Measurements from ENCODE around the gene CASP8AP2.
"Not testable (repeated sequence)": the region's sequence is repeated elsewhere in the genome, so short reads cannot be mapped to it uniquely, and the experiment has no call there.

Gene CASP8AP2

GRCh38 chr6:89826029-89826528 lies 3.6 kb upstream of the CASP8AP2 start:
- no peak for DNase-seq

- DNase-seq = not testable (repeated sequence)
Measured at GRCh38 chr6:89828475-89828987, 1.1 kb upstream of the CASP8AP2 start.

GRCh38 chr6:89828988-89829471 lies 650 bp upstream of the CASP8AP2 start:
- no peak for DNase-seq

GRCh38 chr6:89830170-89830809 lies 610 bp downstream of the CASP8AP2 start:
- no peak for DNase-seq

- peak in 2 of 5 experiments; percentile 51 to 92 for DNase-seq
Measured at GRCh38 chr6:89834884-89835792, 5.5 kb downstream of the CASP8AP2 start.

- no peak for DNase-seq
Measured at GRCh38 chr6:89836639-89837222, 7.1 kb downstream of the CASP8AP2 start.

GRCh38 chr6:89840538-89840937 lies 10.9 kb downstream of the CASP8AP2 start:
- DNase-seq = no peak

DNA sequence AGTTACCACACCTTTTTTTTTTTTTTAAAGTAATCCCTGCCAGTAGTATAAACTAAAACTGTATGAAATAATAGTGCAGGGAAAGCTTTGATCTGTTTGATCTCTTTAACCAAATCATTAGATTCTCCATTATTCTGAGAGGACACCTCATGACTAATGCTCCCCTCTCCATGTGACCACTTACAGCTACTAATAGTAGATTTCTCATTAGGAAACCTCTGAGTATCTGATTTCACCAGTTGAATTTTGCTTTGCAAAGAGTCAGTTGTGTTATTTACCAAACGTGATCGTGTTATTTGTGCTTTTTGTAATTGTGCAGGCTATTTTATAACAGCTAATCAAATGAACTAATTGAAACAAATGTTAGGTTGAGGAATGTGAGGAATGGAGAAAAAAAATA lies 12.5 kb downstream of the CASP8AP2 start:
- DNase-seq = no peak

DNA sequence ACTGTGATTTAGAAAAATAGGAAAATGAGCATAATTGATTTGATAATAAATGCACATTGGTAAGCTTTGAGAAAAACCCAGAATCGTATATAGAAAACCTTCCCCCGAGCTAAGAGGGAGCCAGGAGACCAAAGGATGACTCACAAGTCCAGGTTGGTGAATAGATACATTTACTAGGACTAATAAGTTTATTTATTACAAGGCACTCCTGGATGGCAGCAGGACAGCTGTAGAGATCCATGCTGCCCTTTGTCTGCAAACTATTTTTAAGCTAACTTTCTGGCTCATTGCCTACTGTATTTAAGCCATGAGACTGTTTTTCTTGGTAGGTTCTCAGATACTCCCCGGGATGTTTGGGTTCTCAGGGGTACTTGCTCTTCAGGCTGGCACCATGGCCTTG lies 13.4 kb downstream of the CASP8AP2 start:
- no peak for DNase-seq

DNA sequence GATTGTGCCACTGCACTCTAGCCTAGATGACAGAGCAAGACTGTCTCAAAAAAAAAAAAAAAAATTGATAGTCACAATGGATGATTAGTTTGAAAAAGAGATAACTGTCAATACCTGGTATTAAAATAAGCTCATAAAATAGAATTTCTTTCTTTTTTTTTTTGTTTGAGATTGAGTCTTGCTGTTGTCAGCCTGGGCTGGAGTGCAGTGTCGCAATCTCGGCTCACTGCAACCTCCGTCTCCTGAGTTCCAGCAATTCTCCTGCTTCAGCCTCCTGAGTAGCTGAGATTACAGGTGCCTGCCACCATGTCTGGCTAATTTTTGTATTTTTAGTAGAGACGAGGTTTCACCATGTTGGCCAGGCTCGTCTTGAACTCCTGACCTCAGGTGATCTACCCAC lies 17.8 kb downstream of the CASP8AP2 start:
- DNase-seq = not testable (repeated sequence)

DNA sequence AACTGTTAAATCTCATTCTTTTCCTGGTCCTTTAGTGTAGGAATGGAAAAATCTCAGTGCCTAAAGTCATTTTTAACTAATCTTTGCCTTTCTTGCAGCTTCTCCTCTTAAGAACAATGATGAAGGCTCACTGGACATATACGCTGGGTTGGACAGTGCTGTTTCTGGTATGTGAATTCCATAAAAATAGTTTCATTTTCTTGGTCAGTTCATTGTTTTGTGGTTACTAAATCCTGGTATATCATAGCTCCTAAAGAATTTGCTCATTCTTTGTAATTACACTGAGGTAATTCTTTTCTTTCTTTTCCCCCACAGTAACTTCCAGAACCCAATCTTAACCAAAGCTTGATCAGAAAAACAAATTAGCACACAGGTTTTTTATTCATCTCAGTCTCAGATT lies 23.4 kb downstream of the CASP8AP2 start:
- DNase-seq = no peak

DNA sequence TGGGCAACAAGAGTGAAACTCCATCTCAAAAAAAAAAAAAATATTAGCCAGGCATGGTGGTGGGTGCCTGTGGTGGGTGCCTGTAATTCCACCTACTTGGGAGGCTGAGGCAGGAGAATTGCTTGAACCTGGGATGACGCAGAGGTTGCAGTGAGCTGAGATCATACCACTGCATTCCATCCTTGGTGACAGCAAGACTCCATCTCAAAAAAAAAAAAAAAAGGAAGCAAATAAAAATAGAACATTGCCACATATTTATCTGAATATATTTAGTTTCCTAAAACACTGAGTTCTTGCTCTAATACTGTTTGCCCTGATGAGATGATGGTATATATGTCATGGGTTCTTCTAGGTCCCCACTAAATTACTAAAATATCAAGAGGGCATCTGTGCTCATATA lies 28.4 kb downstream of the CASP8AP2 start:
- DNase-seq = no peak

- DNase-seq = peak in 1 of 5 experiments; percentile 88
Measured at GRCh38 chr6:89859744-89860143, 30.1 kb downstream of the CASP8AP2 start.

DNA sequence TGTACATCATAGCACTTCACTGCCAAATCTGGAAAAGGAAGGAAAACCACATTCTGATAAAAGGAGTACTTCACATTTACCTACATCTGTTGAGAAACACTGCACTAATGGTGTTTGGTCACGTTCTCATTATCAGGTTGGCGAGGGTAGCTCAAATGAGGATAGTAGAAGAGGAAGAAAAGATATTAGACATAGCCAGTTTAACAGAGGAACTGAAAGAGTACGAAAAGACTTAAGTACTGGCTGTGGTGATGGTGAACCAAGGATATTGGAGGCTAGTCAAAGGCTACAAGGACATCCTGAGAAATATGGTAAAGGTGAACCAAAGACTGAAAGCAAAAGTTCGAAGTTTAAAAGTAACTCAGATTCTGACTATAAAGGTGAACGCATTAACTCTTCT lies 32.6 kb downstream of the CASP8AP2 start:
- peak in 1 of 5 experiments; percentile 36 for DNase-seq

DNA sequence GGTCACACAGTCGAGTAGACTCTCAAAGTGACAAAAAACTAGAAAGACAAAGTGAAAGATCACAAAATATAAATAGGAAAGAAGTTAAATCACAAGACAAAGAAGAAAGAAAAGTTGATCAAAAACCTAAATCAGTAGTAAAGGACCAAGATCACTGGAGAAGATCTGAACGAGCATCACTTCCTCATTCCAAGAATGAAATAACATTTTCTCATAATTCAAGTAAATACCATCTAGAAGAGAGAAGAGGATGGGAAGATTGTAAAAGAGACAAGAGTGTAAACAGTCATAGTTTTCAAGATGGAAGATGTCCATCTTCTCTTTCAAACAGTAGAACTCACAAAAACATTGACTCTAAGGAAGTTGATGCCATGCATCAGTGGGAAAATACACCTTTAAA lies 33.0 kb downstream of the CASP8AP2 start:
- peak in 1 of 5 experiments; percentile 12 for DNase-seq

DNA sequence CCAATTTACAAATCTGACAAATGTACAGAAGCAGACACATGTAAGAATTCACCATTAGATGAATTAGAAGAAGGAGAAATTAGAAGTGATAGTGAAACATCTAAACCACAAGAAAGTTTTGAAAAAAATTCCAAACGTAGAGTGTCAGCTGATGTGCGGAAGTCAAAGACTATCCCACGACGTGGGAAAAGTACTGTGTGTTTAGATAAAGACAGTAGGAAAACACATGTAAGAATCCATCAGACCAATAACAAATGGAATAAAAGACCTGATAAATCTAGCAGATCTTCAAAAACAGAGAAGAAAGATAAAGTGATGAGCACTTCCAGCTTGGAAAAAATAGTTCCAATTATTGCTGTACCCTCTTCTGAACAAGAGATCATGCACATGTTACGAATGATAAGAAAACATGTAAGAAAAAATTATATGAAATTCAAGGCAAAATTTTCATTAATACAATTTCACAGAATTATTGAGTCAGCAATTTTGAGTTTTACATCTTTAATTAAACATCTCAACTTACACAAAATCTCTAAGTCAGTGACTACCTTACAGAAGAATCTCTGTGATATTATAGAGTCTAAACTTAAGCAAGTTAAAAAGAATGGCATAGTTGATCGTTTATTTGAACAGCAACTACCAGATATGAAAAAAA lies 36.5 kb downstream of the CASP8AP2 start:
- DNase-seq = no peak

DNA sequence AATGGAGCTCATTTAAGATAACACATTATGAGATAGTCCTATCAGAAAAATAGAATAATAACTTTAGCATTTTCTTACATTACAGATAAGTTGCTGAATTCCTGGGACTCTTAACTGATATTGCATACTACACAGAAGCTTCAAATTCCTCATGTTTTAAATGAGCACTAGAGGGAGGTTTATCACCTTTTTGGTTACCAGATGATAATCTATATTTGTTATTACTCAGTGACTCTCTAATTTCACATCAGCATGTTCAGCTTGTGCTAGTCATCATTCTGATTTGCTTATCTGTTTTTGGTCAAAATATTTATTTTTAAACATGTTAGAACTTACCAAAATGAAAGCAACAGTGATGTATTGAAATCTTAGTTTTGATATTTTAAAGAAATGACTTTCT lies 44.0 kb downstream of the CASP8AP2 start:
- DNase-seq = peak in 1 of 5 experiments; percentile 61

DNA sequence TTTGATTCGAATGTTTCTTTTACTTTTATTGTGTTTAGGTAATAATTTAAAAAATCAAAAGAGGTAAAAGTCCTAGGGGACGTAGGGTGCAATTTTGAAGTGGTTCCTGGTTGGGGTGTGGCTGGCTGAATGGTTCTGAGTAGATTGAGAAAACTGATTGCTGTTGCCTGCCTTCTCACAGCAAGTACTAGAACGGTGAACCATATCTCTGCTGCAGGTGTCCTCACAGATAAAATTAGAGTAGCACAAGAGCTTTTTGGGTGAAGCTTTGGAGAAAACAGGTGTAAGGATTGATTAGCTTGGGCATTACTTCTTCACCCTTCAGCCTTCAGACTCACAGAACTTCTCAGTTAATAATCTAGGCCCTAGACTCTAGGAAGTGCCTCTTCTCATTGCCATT lies 44.8 kb downstream of the CASP8AP2 start:
- DNase-seq = no peak

DNA sequence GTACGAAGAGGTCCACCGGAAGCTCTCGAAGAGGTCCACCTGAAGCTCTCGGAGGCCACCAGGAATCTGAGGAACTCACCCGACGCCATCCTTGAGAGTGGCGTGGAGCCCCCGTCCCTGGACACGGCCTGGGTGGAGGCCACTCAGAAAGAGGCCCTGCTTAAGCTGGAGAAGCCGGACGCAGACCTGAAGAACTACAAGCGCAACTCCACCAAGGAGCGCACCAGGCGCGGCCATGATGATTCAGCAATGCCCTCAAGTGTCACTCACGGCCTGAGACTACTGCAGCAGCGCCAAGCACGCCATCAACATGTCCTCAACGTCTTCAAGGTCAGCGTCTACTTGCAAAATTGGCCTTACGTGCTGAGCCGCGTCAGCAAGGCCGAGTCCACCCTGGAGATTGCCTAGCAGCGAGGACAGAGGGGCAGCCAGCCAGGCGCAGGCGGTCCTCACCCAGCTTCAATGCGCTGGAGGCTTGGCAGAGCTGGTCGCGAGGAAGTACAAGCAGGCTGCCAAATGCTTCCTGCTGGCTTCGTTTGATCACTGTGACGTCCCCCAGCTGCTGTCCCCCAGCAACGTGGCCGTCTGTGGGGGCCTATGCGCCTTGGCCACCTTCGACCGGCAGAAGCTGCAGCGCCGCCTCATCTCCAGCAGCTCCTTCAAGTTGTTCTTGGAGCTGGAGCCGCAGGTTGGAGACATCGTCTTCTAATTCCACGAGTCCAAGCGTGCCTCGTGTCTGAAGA lies 56.9 kb downstream of the CASP8AP2 start:
- no peak for DNase-seq

DNA sequence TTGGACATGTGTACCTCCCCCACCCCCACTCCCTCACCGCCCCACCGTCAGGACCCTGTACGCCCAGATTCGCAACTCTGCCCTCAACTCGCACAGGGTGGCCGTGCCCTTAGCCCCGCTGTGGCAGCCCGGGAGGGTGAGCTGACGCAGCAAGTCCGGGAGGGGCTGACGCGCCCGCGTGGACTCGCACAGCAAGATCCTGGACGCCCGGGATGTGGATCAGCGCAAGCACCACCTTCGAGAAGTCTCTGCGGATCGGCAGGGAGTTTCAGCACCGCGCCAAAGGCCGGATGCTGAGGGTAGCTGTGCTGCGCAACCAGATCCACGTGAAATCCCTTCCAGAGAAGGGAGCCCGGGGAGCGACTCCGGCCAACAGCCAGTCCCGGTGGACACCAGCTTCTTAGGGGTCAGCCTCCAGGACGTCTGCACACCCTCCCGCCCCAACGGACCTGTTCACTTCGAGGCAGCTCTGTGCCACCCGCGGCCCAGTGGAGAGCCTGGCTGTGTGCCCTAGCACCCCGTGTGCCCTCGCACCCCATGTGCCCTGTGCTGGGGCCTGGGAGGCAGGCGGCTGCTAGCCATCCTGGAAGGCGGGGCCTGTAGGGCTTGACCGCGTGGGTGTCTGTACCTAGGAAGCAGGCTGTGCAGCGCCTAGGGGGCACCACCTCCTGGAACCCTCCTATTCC lies 57.9 kb downstream of the CASP8AP2 start:
- DNase-seq = peak in 1 of 5 experiments; percentile 20

GRCh38 chr6:89888138-89888514 lies 58.4 kb downstream of the CASP8AP2 start:
- DNase-seq = no peak

Measured in T-helper 2 cell (primary cell).